Measurements from ENCODE around the gene ZBTB5.

DNA sequence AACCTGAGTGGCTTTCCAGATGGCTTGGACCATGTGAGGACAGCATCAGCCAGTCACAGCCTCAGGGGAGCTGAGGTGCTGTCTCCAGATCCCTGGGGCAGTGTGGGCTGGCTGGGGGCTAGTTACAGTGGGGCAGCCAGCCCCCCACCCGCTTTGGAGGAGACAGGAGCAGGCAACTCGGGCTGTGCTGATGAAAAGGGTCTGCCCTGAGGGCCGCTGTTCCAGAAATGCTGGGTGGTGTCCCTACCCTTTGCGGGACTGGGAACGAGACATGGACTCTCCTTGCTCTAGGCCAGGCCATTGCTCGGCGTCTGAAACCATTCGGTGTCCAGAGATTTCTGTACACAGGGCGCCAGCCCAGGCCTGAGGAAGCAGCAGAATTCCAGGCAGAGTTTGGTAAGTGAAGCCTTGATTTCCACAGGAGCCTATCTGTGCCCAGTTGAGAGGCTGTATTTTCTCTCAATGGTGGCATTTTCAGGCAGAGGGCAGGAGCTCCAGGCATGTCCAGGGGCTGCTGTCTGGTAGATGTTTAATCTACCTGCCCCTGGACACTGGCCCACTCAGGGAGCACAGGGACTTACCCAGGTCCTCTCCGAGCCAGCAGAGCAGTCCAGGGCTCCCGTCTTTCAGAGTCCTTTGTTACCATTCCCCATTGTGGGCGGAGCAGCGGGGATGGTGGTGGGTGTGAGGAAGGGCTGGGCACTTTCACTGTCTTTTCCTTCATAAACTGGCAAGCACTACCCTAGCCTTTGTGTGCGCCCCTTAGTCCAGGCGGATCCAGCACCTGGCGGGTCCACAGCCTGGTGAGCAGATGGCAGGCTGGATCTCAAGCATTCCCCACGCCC lies 35.6 kb downstream of the ZBTB5 start:
- no peak for TF ChIP-seq GABPA (IDR thresholded peaks at IDR 0.05 in 1 of 2, conservative IDR thresholded peaks at IDR 0.05 in 1 of 2)
- TF ChIP-seq, protein P1, sequence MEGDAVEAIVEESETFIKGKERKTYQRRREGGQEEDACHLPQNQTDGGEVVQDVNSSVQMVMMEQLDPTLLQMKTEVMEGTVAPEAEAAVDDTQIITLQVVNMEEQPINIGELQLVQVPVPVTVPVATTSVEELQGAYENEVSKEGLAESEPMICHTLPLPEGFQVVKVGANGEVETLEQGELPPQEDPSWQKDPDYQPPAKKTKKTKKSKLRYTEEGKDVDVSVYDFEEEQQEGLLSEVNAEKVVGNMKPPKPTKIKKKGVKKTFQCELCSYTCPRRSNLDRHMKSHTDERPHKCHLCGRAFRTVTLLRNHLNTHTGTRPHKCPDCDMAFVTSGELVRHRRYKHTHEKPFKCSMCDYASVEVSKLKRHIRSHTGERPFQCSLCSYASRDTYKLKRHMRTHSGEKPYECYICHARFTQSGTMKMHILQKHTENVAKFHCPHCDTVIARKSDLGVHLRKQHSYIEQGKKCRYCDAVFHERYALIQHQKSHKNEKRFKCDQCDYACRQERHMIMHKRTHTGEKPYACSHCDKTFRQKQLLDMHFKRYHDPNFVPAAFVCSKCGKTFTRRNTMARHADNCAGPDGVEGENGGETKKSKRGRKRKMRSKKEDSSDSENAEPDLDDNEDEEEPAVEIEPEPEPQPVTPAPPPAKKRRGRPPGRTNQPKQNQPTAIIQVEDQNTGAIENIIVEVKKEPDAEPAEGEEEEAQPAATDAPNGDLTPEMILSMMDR (IDR thresholded peaks at IDR 0.05; ENCODE audit: low read depth, low read length, missing input control) = no peak
- TF ChIP-seq RAD21 (IDR thresholded peaks at IDR 0.05) = peak in 1 of 2 donors; percentile 44
- TF ChIP-seq YY1 (IDR thresholded peaks at IDR 0.05) = peak; percentile 86
- TF ChIP-seq, protein P2, sequence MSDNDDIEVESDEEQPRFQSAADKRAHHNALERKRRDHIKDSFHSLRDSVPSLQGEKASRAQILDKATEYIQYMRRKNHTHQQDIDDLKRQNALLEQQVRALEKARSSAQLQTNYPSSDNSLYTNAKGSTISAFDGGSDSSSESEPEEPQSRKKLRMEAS (IDR thresholded peaks at IDR 0.05) = peak; percentile 32
- TF ChIP-seq, protein P3, sequence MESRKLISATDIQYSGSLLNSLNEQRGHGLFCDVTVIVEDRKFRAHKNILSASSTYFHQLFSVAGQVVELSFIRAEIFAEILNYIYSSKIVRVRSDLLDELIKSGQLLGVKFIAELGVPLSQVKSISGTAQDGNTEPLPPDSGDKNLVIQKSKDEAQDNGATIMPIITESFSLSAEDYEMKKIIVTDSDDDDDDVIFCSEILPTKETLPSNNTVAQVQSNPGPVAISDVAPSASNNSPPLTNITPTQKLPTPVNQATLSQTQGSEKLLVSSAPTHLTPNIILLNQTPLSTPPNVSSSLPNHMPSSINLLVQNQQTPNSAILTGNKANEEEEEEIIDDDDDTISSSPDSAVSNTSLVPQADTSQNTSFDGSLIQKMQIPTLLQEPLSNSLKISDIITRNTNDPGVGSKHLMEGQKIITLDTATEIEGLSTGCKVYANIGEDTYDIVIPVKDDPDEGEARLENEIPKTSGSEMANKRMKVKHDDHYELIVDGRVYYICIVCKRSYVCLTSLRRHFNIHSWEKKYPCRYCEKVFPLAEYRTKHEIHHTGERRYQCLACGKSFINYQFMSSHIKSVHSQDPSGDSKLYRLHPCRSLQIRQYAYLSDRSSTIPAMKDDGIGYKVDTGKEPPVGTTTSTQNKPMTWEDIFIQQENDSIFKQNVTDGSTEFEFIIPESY (IDR thresholded peaks at IDR 0.05) = peak; percentile 38
- no peak for TF ChIP-seq TAF1 (conservative IDR thresholded peaks at IDR 0.05)
- TF ChIP-seq NR2F2 (IDR thresholded peaks at IDR 0.05) = no peak
- TF ChIP-seq EGR1 (IDR thresholded peaks at IDR 0.05; ENCODE audit: low read depth in 2 of 2) = no peak
- TF ChIP-seq FOXA1 (IDR thresholded peaks at IDR 0.05) = no peak
- TF ChIP-seq SP1 (IDR thresholded peaks at IDR 0.05) = peak; percentile 52
- TF ChIP-seq, protein P4, sequence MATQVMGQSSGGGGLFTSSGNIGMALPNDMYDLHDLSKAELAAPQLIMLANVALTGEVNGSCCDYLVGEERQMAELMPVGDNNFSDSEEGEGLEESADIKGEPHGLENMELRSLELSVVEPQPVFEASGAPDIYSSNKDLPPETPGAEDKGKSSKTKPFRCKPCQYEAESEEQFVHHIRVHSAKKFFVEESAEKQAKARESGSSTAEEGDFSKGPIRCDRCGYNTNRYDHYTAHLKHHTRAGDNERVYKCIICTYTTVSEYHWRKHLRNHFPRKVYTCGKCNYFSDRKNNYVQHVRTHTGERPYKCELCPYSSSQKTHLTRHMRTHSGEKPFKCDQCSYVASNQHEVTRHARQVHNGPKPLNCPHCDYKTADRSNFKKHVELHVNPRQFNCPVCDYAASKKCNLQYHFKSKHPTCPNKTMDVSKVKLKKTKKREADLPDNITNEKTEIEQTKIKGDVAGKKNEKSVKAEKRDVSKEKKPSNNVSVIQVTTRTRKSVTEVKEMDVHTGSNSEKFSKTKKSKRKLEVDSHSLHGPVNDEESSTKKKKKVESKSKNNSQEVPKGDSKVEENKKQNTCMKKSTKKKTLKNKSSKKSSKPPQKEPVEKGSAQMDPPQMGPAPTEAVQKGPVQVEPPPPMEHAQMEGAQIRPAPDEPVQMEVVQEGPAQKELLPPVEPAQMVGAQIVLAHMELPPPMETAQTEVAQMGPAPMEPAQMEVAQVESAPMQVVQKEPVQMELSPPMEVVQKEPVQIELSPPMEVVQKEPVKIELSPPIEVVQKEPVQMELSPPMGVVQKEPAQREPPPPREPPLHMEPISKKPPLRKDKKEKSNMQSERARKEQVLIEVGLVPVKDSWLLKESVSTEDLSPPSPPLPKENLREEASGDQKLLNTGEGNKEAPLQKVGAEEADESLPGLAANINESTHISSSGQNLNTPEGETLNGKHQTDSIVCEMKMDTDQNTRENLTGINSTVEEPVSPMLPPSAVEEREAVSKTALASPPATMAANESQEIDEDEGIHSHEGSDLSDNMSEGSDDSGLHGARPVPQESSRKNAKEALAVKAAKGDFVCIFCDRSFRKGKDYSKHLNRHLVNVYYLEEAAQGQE (IDR thresholded peaks at IDR 0.05) = no peak
- TF ChIP-seq, protein P5, sequence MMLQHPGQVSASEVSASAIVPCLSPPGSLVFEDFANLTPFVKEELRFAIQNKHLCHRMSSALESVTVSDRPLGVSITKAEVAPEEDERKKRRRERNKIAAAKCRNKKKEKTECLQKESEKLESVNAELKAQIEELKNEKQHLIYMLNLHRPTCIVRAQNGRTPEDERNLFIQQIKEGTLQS (IDR thresholded peaks at IDR 0.05) = no peak

Measured in liver (tissue), 3 donors.